Suprapubic skin (tissue), 3 donors: ENCODE data around the gene STX12.

ENCODE experiments used
- POLR2AphosphoS5 ChIP-seq, 3 donors: sonication (generic); formaldehyde crosslinking; IDR thresholded peaks; one replicate each; pipeline ENCODE4 v1.6.1; 2017; ENCODE audit warnings: antibody characterized with exemption in 3 of 3
- TF ChIP-seq, protein P1 (sequence below), 2 donors: fragments of 200-600 bp in 1 of 2; fragments of 450-650 bp in 1 of 2; sonication (generic) in 1 of 2; IDR thresholded peaks; one replicate each; pipeline ENCODE4 v1.5.1; 2016 to 2019; ENCODE audit warnings: antibody characterized with exemption in 2 of 2, mild to moderate bottlenecking in 1 of 2, moderate library complexity in 1 of 2

DNA sequence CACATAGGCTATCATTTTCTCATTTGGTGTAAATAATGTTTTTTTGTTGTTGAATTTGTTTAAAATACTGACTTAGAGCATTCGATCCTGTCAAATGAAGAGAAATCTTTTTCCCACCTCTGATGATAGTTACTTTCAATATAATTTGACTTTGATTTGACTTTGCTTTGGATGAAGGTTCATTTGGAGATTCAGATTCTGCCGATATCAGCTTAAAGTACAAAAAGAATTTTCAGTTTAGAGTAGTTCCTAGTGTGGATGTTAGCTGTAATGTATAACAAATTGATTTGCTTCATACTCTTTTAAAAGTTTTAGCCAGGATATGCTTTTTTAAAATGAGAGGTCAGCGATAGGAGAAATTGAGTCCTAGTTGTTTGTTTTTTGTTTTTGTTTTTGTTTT, 9.9 kb downstream of the STX12 start:
- TF ChIP-seq, protein P1, sequence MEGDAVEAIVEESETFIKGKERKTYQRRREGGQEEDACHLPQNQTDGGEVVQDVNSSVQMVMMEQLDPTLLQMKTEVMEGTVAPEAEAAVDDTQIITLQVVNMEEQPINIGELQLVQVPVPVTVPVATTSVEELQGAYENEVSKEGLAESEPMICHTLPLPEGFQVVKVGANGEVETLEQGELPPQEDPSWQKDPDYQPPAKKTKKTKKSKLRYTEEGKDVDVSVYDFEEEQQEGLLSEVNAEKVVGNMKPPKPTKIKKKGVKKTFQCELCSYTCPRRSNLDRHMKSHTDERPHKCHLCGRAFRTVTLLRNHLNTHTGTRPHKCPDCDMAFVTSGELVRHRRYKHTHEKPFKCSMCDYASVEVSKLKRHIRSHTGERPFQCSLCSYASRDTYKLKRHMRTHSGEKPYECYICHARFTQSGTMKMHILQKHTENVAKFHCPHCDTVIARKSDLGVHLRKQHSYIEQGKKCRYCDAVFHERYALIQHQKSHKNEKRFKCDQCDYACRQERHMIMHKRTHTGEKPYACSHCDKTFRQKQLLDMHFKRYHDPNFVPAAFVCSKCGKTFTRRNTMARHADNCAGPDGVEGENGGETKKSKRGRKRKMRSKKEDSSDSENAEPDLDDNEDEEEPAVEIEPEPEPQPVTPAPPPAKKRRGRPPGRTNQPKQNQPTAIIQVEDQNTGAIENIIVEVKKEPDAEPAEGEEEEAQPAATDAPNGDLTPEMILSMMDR (IDR thresholded peaks at IDR 0.05), result no peak
- no peak for TF ChIP-seq POLR2AphosphoS5 (IDR thresholded peaks at IDR 0.05)
